IMR-90 (cell line): ENCODE results near the gene PCSK5. TPM values are rescaled to one million over a fixed set of nuclear protein-coding genes. Genes with fewer than 3 reads are reported as not detected.

Source experiments
- ATAC-seq: fragments of 200-7000 bp; cut with Tn5 transposase; 2 replicates; pipeline ENCODE4 v1.9.1; 2020; ENCODE audit warnings: low read depth, mild to moderate bottlenecking, moderate library complexity
- BruUV-seq: library from RNA; stranded (reverse); fragments of 400-500 nt; replicated peaks from 2 replicates; lab custom pipeline; 2021; lab: Mats Ljungman, UMichigan
- CTCF ChIA-PET: fragments of 300-600 bp; formaldehyde crosslinking; extraction: SDS; loops from one replicate; lab custom pipeline; 2021; ENCODE audit warnings: antibody characterized with exemption; lab: Yijun Ruan, JAX
- POLR2A ChIA-PET: fragments of 300-600 bp; sonication (Branson Sonifier 250); formaldehyde crosslinking; loops from one replicate; lab custom pipeline; 2022; ENCODE audit warnings: antibody characterized with exemption; ENCODE audit not compliant: unreplicated experiment; lab: Charles Lee
- DNase-seq: peaks from one replicate; pipeline ENCODE4 v3.0.0; 2013
- H2AFZ ChIP-seq: replicated peaks from 2 replicates; pipeline ENCODE3; 2013; ENCODE audit warnings: low read length, mild to moderate bottlenecking; ENCODE audit not compliant: poor library complexity
- H2AK5ac ChIP-seq: 2 replicates; pipeline ENCODE4 v1.6.1; 2013; ENCODE audit warnings: low read depth, low read length, inconsistent platforms
- H2AK9ac ChIP-seq: replicated peaks from 2 replicates; pipeline ENCODE3; 2013; ENCODE audit warnings: mild to moderate bottlenecking, low read depth, low read length, moderate library complexity; ENCODE audit not compliant: poor library complexity
- H2BK120ac ChIP-seq: 2 replicates; pipeline ENCODE4 v1.6.1; 2013; ENCODE audit warnings: low read depth, low read length, inconsistent platforms
- H2BK15ac ChIP-seq: 3 replicates; pipeline ENCODE4 v1.6.1; 2013; ENCODE audit warnings: low read depth, low read length, inconsistent platforms
- H2BK20ac ChIP-seq: 2 replicates; pipeline ENCODE4 v1.6.1; 2013; ENCODE audit warnings: low read depth, mild to moderate bottlenecking, inconsistent platforms, low read length, moderate library complexity
- H2BK5ac ChIP-seq: 2 replicates; pipeline ENCODE4 v1.6.1; 2013; ENCODE audit warnings: mild to moderate bottlenecking, low read depth, low read length, inconsistent platforms; ENCODE audit not compliant: poor library complexity, severe bottlenecking
- H3K14ac ChIP-seq: replicated peaks from 2 replicates; pipeline ENCODE4 v1.6.1; 2013; ENCODE audit warnings: low read depth, low read length, inconsistent platforms
- H3K18ac ChIP-seq: 2 replicates; pipeline ENCODE4 v1.6.1; 2013; ENCODE audit warnings: low read depth, low read length, control low read depth
- H3K23ac ChIP-seq: 2 replicates; pipeline ENCODE4 v1.6.1; 2013; ENCODE audit warnings: low read depth, low read length, inconsistent platforms
- H3K27ac ChIP-seq: 2 replicates; pipeline ENCODE4 v1.5.1; 2013; ENCODE audit warnings: mild to moderate bottlenecking, control low read depth, low read length; ENCODE audit not compliant: insufficient read depth
- H3K27me3 ChIP-seq: 2 replicates; pipeline ENCODE4 v1.6.1; 2013; ENCODE audit warnings: low read length; ENCODE audit not compliant: control insufficient read depth, insufficient read depth
- H3K36me3 ChIP-seq: 2 replicates; pipeline ENCODE4 v1.6.1; 2013; ENCODE audit warnings: low read length, mixed read lengths; ENCODE audit not compliant: control insufficient read depth, insufficient read depth
- H3K4ac ChIP-seq: 2 replicates; pipeline ENCODE4 v1.6.1; 2013; ENCODE audit warnings: low read depth, low read length, inconsistent platforms
- H3K4me1 ChIP-seq: 2 replicates; pipeline ENCODE4 v1.6.1; 2013; ENCODE audit warnings: low read length, mixed read lengths; ENCODE audit not compliant: control insufficient read depth, insufficient read depth
- H3K4me2 ChIP-seq: 2 replicates; pipeline ENCODE4 v1.6.1; 2013; ENCODE audit warnings: low read depth, mild to moderate bottlenecking, control low read depth, low read length, moderate library complexity
- H3K4me3 ChIP-seq: 2 replicates; pipeline ENCODE4 v1.5.1; 2013; ENCODE audit warnings: low read depth, mild to moderate bottlenecking, control low read depth, low read length, moderate library complexity; ENCODE audit not compliant: insufficient read depth
- H3K56ac ChIP-seq: 2 replicates; pipeline ENCODE4 v1.6.1; 2013; ENCODE audit warnings: low read length, inconsistent platforms; ENCODE audit not compliant: insufficient read depth; ENCODE audit errors: extremely low read depth
- H3K79me1 ChIP-seq, 2 experiments: 2 replicates each; pipeline ENCODE4 v1.6.1; 2013; ENCODE audit warnings: low read length in 2 of 2, inconsistent platforms in 1 of 2, low read depth in 1 of 2
- H3K9ac ChIP-seq: 2 replicates; pipeline ENCODE4 v1.6.1; 2013; ENCODE audit warnings: low read depth, low read length, control low read depth
- H3K9me1 ChIP-seq: 2 replicates; pipeline ENCODE4 v1.6.1; 2013; ENCODE audit warnings: low read length, inconsistent platforms; ENCODE audit not compliant: insufficient read depth
- H3K9me3 ChIP-seq: 2 replicates; pipeline ENCODE4 v1.6.1; 2013; ENCODE audit warnings: low read length; ENCODE audit not compliant: control insufficient read depth, insufficient read depth
- H4K20me1 ChIP-seq: 2 replicates; pipeline ENCODE4 v1.6.1; 2013; ENCODE audit warnings: low read length, inconsistent platforms; ENCODE audit not compliant: insufficient read depth
- H4K5ac ChIP-seq: 2 replicates; pipeline ENCODE4 v1.6.1; 2013; ENCODE audit warnings: mild to moderate bottlenecking, low read depth, low read length, control low read depth
- H4K8ac ChIP-seq, 2 experiments: 2 replicates each; pipeline ENCODE4 v1.6.1; 2013; ENCODE audit warnings: low read depth in 2 of 2, low read length in 2 of 2, control low read depth in 1 of 2, inconsistent platforms in 1 of 2
- H4K91ac ChIP-seq: 2 replicates; pipeline ENCODE4 v1.6.1; 2013; ENCODE audit warnings: low read depth, low read length, inconsistent platforms; ENCODE audit not compliant: insufficient read depth
- BHLHE40 ChIP-seq: fragments of 150-350 bp; IDR thresholded peaks from 2 replicates; pipeline ENCODE4 v1.6.1; 2016; ENCODE audit warnings: mild to moderate bottlenecking, low read depth, low read length
- CEBPB ChIP-seq: IDR thresholded peaks from 2 replicates; pipeline ENCODE4 v1.6.1; 2012; ENCODE audit warnings: low read depth, low read length, improper control_type of control experiment
- CHD1 ChIP-seq: IDR thresholded peaks from 2 replicates; pipeline ENCODE4 v1.6.1; 2012; ENCODE audit warnings: low read depth, low read length, improper control_type of control experiment
- FOS ChIP-seq: fragments of 150-350 bp; IDR thresholded peaks from 2 replicates; pipeline ENCODE4 v1.6.1; 2016; ENCODE audit warnings: low read depth, low read length
- MAFK ChIP-seq: IDR thresholded peaks from 2 replicates; pipeline ENCODE4 v1.6.1; 2012; ENCODE audit warnings: low read depth, low read length, improper control_type of control experiment
- MAZ ChIP-seq: IDR thresholded peaks from 2 replicates; pipeline ENCODE4 v1.6.1; 2012; ENCODE audit warnings: low read depth, mild to moderate bottlenecking, low read length, improper control_type of control experiment, moderate library complexity, borderline replicate concordance
- MXI1 ChIP-seq: IDR thresholded peaks from 2 replicates; pipeline ENCODE4 v1.6.1; 2012; ENCODE audit warnings: low read depth, mild to moderate bottlenecking, low read length, moderate library complexity, borderline replicate concordance
- NFE2L2 ChIP-seq: fragments of 150-350 bp; IDR thresholded peaks from 2 replicates; pipeline ENCODE4 v1.6.1; 2016; ENCODE audit warnings: low read depth, mild to moderate bottlenecking, low read length
- POLR2A ChIP-seq: IDR thresholded peaks from 2 replicates; pipeline ENCODE4 v1.6.1; 2012; ENCODE audit warnings: mild to moderate bottlenecking, low read depth, low read length
- RAD21 ChIP-seq: IDR thresholded peaks from 2 replicates; pipeline ENCODE4 v1.6.1; 2012; ENCODE audit warnings: low read length, improper control_type of control experiment
- RCOR1 ChIP-seq: IDR thresholded peaks from 2 replicates; pipeline ENCODE4 v1.6.1; 2012; ENCODE audit warnings: mild to moderate bottlenecking, low read length, improper control_type of control experiment; ENCODE audit not compliant: insufficient replicate concordance
- RFX5 ChIP-seq: IDR thresholded peaks from 2 replicates; pipeline ENCODE4 v1.8.0; 2012; ENCODE audit warnings: low read depth, mild to moderate bottlenecking, low read length, moderate library complexity
- SMC3 ChIP-seq: fragments of 150-350 bp; IDR thresholded peaks from 2 replicates; pipeline ENCODE4 v1.6.1; 2016; ENCODE audit warnings: low read depth, mild to moderate bottlenecking, antibody characterized with exemption, low read length, moderate library complexity
- WGBS, 2 experiments: methylation state at CpG; one replicate each; pipeline versions ENCODE4 v1.1.5 to v1.1.7; 2013; ENCODE audit warnings: missing lambda C conversion rate in 2 of 2; ENCODE audit not compliant: insufficient read length in 1 of 2; ENCODE audit errors: extremely low coverage in 2 of 2; 5-methylcytosine and 5-hydroxymethylcytosine counted together
- dilution Hi-C: fragments of 300-500 bp; cut with HindIII; formaldehyde crosslinking; loops from one replicate; pipeline ENCODE4 v1.14.3; 2018; ENCODE audit warnings: low sequenced_read_pairs; ENCODE audit not compliant: unreplicated experiment
- in situ Hi-C: fragments of 300-500 bp; cut with MboI; formaldehyde crosslinking; loops from 3 replicates; pipeline ENCODE4 v1.14.3; 2019; ENCODE audit warnings: low sequenced_read_pairs, inconsistent platforms, mixed read lengths
- intact Hi-C: fragments of 100-400 bp; cut with micrococcal nuclease; formaldehyde crosslinking; loops from 2 replicates; pipeline ENCODE4 v1.10.0; 2022
- polyA plus RNA-seq, 3 experiments: library from polyadenylated mRNA; depleted of rRNA; stranded (reverse); fragments of >200 nt; gene quantifications; 2 replicates each; pipeline ENCODE4 v1.2.3, GENCODE V29; 2012; ENCODE audit warnings: low replicate concordance in 1 of 3
- total RNA-seq: library from RNA; depleted of rRNA; stranded (reverse); fragments of >200 nt; gene quantifications from 2 replicates; pipeline ENCODE4 v1.2.3, GENCODE V29; 2012
- TF ChIP-seq, protein P1 (sequence below): fragments of 150-350 bp; IDR thresholded peaks from 2 replicates; pipeline ENCODE4 v1.6.1; 2016; ENCODE audit warnings: low read depth, mild to moderate bottlenecking, low read length, moderate library complexity, borderline replicate concordance
- TF ChIP-seq, protein P2 (sequence below): fragments of 150-350 bp; IDR thresholded peaks from 2 replicates; pipeline ENCODE4 v1.6.1; 2017; ENCODE audit warnings: mild to moderate bottlenecking, antibody characterized with exemption, low read length, low read depth
- TF ChIP-seq, protein P3 (sequence below): conservative IDR thresholded peaks from 2 replicates; pipeline ENCODE4 v1.5.1; 2012; ENCODE audit warnings: mild to moderate bottlenecking, low read depth, low read length, improper control_type of control experiment

PCSK5 gene
- total and polyA plus RNA-seq, 2 of the 4 experiments (the other 2 are of a cell fraction) = 1.5 to 3.0 TPM

DNA sequence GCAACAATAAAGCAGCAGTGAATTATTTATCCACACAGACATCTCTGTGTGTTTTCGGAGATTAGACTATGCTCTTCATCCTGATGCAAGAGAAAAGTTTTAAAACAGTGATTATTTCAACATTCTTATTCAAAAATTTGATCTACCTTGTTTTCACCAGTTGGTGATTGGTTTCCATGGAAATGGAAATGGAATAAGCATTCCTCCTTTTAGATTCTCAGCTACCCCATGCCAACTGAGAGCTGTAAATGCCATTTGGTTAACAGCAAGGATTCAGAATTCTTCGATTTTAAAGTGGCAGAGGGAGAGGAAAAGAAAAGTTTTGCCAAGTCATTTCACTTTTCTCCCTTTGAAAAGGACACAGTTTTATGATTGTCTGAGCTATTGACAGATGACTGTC, 154.7 kb downstream of the PCSK5 start:
- dilution Hi-C loops = no loop called here
- no TSS peak for BruUV-seq
- H3K36me3 ChIP-seq = no peaks in the 10 kb centered on the region
- in situ Hi-C loops = no loop called here
- intact Hi-C loops = loop anchor here (10.0 kb wide), 1 partner anchor 150 kb away; the partner anchor contains the start of gene PCSK5
- DNase-seq (no peak), ATAC-seq (no peak)
- no peak overlapping the region for H4K5ac ChIP-seq
- no peak overlapping the region for H3K4me3 ChIP-seq
- H2BK15ac ChIP-seq = no peak overlapping the region
- no peak for TF ChIP-seq NFE2L2
- TF ChIP-seq RAD21 = no peak
- TF ChIP-seq POLR2A = no peak
- TF ChIP-seq MAZ = no peak
- TF ChIP-seq, protein P1, sequence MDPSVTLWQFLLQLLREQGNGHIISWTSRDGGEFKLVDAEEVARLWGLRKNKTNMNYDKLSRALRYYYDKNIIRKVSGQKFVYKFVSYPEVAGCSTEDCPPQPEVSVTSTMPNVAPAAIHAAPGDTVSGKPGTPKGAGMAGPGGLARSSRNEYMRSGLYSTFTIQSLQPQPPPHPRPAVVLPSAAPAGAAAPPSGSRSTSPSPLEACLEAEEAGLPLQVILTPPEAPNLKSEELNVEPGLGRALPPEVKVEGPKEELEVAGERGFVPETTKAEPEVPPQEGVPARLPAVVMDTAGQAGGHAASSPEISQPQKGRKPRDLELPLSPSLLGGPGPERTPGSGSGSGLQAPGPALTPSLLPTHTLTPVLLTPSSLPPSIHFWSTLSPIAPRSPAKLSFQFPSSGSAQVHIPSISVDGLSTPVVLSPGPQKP = no peak
- no peak for TF ChIP-seq BHLHE40
- TF ChIP-seq FOS = no peak
- no peak for TF ChIP-seq SMC3
- TF ChIP-seq CHD1 = no peak
- no peak for TF ChIP-seq MAFK
- no peak for TF ChIP-seq CEBPB
- no peak for TF ChIP-seq MXI1
- TF ChIP-seq RCOR1 = no peak
- TF ChIP-seq, protein P2, sequence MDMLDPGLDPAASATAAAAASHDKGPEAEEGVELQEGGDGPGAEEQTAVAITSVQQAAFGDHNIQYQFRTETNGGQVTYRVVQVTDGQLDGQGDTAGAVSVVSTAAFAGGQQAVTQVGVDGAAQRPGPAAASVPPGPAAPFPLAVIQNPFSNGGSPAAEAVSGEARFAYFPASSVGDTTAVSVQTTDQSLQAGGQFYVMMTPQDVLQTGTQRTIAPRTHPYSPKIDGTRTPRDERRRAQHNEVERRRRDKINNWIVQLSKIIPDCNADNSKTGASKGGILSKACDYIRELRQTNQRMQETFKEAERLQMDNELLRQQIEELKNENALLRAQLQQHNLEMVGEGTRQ = no peak
- TF ChIP-seq RFX5 = no peak
- TF ChIP-seq, protein P3, sequence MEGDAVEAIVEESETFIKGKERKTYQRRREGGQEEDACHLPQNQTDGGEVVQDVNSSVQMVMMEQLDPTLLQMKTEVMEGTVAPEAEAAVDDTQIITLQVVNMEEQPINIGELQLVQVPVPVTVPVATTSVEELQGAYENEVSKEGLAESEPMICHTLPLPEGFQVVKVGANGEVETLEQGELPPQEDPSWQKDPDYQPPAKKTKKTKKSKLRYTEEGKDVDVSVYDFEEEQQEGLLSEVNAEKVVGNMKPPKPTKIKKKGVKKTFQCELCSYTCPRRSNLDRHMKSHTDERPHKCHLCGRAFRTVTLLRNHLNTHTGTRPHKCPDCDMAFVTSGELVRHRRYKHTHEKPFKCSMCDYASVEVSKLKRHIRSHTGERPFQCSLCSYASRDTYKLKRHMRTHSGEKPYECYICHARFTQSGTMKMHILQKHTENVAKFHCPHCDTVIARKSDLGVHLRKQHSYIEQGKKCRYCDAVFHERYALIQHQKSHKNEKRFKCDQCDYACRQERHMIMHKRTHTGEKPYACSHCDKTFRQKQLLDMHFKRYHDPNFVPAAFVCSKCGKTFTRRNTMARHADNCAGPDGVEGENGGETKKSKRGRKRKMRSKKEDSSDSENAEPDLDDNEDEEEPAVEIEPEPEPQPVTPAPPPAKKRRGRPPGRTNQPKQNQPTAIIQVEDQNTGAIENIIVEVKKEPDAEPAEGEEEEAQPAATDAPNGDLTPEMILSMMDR = no peak
- no peak overlapping the region for H3K4ac ChIP-seq
- no peak overlapping the region for H3K23ac ChIP-seq
- no peak overlapping the region for H3K4me2 ChIP-seq
- H2BK120ac ChIP-seq = no peak overlapping the region
- H3K4me1 ChIP-seq = no peaks in the 10 kb centered on the region
- H4K20me1 ChIP-seq = no peaks in the 10 kb centered on the region
- H2AFZ ChIP-seq = no peak overlapping the region
- no peaks in the 10 kb centered on the region for H3K9me3 ChIP-seq
- H3K9me1 ChIP-seq = no peaks in the 10 kb centered on the region
- H2AK9ac ChIP-seq = no peak overlapping the region
- H3K56ac ChIP-seq = no peak overlapping the region
- no peaks in the 10 kb centered on the region for H3K27me3 ChIP-seq
- no peak overlapping the region for H3K9ac ChIP-seq
- H2BK5ac ChIP-seq = no peak overlapping the region
- H2BK20ac ChIP-seq = no peak overlapping the region
- no CpG with 5 or more reads among the region's 2 CpGs for WGBS, 2 experiments
- no peak overlapping the region for H4K8ac ChIP-seq
- no peak overlapping the region for H2AK5ac ChIP-seq
- no peak overlapping the region for H4K91ac ChIP-seq
- H3K27ac ChIP-seq = no peak overlapping the region
- CTCF ChIA-PET = interaction anchor here (1.6 kb wide), 1 partner anchor 26 kb away, joined by 3 read pairs; no protein-coding TSS in a partner anchor
- no peak overlapping the region for H3K14ac ChIP-seq
- POLR2A ChIA-PET = interaction anchor here (0.7 kb wide), 1 partner anchor 1906 kb away, joined by 3 read pairs; no protein-coding TSS in a partner anchor
- H3K79me1 ChIP-seq = no peaks in the 10 kb centered on the region
- no peak overlapping the region for H3K18ac ChIP-seq
